ENCODE measurements around the gene SGF29. TPM values are rescaled to one million over a fixed set of nuclear protein-coding genes. Genes with fewer than 3 reads are reported as not detected.

Gene SGF29
- total and polyA plus RNA-seq, 9 of the 15 experiments (the other 6 are each of a cell fraction or from before 2014, with no cell fraction given): 2.6 to 36.1 (median 21.2) TPM

DNA sequence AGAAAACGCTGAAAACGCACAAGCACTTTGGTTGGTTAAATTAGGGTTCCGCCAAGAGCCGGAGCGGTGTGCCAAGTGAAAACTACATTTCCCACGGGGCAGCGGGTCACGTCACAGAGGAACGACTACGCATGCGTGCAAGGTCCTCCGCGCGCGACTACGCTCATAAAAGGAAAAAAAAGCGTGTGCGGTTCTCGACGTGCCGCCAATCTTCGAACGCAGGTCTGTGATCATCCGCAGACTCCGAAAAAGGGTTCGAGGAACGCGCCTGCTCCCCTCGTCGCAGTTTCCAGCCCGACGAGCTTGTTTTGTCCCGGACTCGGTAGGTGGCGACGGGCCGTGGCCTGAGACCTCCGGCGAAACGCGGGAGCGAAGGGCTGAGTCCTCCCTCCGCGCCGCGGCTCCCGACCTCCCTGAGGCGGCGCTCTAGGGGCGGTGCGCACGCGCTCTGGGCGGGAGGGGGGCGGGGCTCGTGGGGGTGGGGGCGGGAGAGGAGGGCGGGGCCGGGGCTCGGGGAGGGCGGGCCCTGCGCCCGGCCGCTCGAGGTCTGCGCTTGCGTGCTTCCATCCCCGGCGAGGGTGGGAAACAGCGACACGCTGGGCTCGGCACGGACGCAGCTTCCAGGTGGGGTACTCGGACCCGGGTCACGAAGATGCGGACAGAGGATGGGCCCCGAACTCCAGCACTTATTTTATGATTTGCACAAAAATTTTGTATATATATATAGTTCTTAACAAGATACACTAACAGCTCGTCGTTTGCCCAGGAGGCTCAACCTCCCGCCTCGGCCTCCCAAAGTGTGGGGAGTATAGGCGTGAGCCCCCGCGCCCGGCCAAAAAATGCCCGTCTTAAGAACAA lies at the start of gene SGF29 (continued):
- TF ChIP-seq, protein P1, sequence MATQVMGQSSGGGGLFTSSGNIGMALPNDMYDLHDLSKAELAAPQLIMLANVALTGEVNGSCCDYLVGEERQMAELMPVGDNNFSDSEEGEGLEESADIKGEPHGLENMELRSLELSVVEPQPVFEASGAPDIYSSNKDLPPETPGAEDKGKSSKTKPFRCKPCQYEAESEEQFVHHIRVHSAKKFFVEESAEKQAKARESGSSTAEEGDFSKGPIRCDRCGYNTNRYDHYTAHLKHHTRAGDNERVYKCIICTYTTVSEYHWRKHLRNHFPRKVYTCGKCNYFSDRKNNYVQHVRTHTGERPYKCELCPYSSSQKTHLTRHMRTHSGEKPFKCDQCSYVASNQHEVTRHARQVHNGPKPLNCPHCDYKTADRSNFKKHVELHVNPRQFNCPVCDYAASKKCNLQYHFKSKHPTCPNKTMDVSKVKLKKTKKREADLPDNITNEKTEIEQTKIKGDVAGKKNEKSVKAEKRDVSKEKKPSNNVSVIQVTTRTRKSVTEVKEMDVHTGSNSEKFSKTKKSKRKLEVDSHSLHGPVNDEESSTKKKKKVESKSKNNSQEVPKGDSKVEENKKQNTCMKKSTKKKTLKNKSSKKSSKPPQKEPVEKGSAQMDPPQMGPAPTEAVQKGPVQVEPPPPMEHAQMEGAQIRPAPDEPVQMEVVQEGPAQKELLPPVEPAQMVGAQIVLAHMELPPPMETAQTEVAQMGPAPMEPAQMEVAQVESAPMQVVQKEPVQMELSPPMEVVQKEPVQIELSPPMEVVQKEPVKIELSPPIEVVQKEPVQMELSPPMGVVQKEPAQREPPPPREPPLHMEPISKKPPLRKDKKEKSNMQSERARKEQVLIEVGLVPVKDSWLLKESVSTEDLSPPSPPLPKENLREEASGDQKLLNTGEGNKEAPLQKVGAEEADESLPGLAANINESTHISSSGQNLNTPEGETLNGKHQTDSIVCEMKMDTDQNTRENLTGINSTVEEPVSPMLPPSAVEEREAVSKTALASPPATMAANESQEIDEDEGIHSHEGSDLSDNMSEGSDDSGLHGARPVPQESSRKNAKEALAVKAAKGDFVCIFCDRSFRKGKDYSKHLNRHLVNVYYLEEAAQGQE (IDR thresholded peaks at IDR 0.05; ENCODE audit: borderline replicate concordance): no peak
- TF ChIP-seq, protein P1 (CRISPR knock-in tag; IDR thresholded peaks at IDR 0.05; ENCODE audit: low read depth): 0 out of 2 replicates have a peak, but pooled peaks have one; percentile 53
- TF ChIP-seq MCM2 (IDR thresholded peaks at IDR 0.05; ENCODE audit: low read depth) (no peak), GTF2F1 (IDR thresholded peaks at IDR 0.05; ENCODE audit: low read depth, low read length) (peak; percentile 68; the same call in 1 of the 2 replicates), SAFB (IDR thresholded peaks at IDR 0.05; ENCODE audit: borderline replicate concordance, low read depth, low read length) (no peak), CBX8 (IDR thresholded peaks at IDR 0.05; ENCODE audit: borderline replicate concordance, extremely low read depth, low read depth, low read length, poor library complexity, severe bottlenecking) (no peak), SMAD2 (IDR thresholded peaks at IDR 0.05; ENCODE audit: low read depth, low read length) (no peak), MCM5 (IDR thresholded peaks at IDR 0.05; ENCODE audit: low read depth) (no peak), ZNF551 (CRISPR knock-in tag; IDR thresholded peaks at IDR 0.05) (no peak), SMARCB1 (IDR thresholded peaks at IDR 0.05; ENCODE audit: insufficient read length, low read depth) (no peak)
- TF ChIP-seq, protein P2, sequence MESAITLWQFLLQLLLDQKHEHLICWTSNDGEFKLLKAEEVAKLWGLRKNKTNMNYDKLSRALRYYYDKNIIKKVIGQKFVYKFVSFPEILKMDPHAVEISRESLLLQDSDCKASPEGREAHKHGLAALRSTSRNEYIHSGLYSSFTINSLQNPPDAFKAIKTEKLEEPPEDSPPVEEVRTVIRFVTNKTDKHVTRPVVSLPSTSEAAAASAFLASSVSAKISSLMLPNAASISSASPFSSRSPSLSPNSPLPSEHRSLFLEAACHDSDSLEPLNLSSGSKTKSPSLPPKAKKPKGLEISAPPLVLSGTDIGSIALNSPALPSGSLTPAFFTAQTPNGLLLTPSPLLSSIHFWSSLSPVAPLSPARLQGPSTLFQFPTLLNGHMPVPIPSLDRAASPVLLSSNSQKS (CRISPR knock-in tag; IDR thresholded peaks at IDR 0.05): no peak
- TF ChIP-seq, protein P3, sequence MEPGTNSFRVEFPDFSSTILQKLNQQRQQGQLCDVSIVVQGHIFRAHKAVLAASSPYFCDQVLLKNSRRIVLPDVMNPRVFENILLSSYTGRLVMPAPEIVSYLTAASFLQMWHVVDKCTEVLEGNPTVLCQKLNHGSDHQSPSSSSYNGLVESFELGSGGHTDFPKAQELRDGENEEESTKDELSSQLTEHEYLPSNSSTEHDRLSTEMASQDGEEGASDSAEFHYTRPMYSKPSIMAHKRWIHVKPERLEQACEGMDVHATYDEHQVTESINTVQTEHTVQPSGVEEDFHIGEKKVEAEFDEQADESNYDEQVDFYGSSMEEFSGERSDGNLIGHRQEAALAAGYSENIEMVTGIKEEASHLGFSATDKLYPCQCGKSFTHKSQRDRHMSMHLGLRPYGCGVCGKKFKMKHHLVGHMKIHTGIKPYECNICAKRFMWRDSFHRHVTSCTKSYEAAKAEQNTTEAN (CRISPR knock-in tag; IDR thresholded peaks at IDR 0.05): no peak
- TF ChIP-seq, protein P4, sequence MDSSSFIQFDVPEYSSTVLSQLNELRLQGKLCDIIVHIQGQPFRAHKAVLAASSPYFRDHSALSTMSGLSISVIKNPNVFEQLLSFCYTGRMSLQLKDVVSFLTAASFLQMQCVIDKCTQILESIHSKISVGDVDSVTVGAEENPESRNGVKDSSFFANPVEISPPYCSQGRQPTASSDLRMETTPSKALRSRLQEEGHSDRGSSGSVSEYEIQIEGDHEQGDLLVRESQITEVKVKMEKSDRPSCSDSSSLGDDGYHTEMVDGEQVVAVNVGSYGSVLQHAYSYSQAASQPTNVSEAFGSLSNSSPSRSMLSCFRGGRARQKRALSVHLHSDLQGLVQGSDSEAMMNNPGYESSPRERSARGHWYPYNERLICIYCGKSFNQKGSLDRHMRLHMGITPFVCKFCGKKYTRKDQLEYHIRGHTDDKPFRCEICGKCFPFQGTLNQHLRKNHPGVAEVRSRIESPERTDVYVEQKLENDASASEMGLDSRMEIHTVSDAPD (CRISPR knock-in tag; IDR thresholded peaks at IDR 0.05): no peak
- TF ChIP-seq, protein P5, sequence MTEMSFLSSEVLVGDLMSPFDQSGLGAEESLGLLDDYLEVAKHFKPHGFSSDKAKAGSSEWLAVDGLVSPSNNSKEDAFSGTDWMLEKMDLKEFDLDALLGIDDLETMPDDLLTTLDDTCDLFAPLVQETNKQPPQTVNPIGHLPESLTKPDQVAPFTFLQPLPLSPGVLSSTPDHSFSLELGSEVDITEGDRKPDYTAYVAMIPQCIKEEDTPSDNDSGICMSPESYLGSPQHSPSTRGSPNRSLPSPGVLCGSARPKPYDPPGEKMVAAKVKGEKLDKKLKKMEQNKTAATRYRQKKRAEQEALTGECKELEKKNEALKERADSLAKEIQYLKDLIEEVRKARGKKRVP (CRISPR knock-in tag; IDR thresholded peaks at IDR 0.05): no peak
